SU-DHL-6 (cell line): ENCODE data around the gene GZMH.

Experiments
- EZH2phosphoT487 ChIP-seq: fragments of 200-600 bp; sonication (generic), shearing (Covaris generic); conservative IDR thresholded peaks from 2 replicates; pipeline ENCODE4 v1.6.1; 2018; ENCODE audit warnings: mild to moderate bottlenecking, antibody characterized with exemption, low read length, moderate library complexity, mixed read lengths
- TF ChIP-seq, protein P1 (sequence below): fragments of 200-600 bp; sonication (generic); IDR thresholded peaks from one replicate; pipeline ENCODE4 v1.5.1; 2017; ENCODE audit warnings: antibody characterized with exemption, mild to moderate bottlenecking, low read length, moderate library complexity; ENCODE audit not compliant: insufficient read depth, poor library complexity, severe bottlenecking

DNA sequence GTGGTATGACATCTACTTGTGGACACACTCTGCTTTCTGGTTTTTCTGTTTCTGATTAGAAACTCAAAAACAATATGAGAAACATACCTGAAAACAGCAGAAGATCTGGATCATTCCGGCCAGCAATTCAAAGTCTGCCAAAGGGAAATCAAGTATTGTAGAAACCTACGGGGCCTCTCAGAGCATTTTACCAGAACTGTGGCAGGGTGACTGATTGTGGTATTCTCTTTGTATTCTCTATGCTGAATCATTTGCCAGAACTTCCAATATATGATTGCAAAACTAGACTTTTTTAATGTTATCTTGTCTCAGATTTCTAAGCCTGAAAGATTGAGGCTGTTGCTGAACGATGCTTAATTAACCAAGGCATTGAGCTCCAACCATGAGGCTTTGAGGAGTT lies 30.4 kb upstream of the GZMH start:
- TF ChIP-seq, protein P1, sequence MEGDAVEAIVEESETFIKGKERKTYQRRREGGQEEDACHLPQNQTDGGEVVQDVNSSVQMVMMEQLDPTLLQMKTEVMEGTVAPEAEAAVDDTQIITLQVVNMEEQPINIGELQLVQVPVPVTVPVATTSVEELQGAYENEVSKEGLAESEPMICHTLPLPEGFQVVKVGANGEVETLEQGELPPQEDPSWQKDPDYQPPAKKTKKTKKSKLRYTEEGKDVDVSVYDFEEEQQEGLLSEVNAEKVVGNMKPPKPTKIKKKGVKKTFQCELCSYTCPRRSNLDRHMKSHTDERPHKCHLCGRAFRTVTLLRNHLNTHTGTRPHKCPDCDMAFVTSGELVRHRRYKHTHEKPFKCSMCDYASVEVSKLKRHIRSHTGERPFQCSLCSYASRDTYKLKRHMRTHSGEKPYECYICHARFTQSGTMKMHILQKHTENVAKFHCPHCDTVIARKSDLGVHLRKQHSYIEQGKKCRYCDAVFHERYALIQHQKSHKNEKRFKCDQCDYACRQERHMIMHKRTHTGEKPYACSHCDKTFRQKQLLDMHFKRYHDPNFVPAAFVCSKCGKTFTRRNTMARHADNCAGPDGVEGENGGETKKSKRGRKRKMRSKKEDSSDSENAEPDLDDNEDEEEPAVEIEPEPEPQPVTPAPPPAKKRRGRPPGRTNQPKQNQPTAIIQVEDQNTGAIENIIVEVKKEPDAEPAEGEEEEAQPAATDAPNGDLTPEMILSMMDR, result no peak
- TF ChIP-seq EZH2phosphoT487, result no peak
